GM03348 (cell line): ENCODE measurements around the gene MISP.

Source experiments
- DNase-seq: peaks from one replicate; pipeline ENCODE4 v3.0.0; 2012; ENCODE audit warnings: low spot score

MISP gene

GRCh38 chr19:808423-808775 is 57.5 kb downstream of the MISP start:
- DNase-seq: no peak

- no peak for DNase-seq
Observed at GRCh38 chr19:810077-810855, 59.4 kb downstream of the MISP start.

GRCh38 chr19:810883-811489 is 60.1 kb downstream of the MISP start:
- no peak for DNase-seq

GRCh38 chr19:811506-812048 is 60.7 kb downstream of the MISP start:
- no peak for DNase-seq

GRCh38 chr19:812049-812746 is 61.3 kb downstream of the MISP start:
- DNase-seq: no peak

GRCh38 chr19:812747-813218 is 61.9 kb downstream of the MISP start:
- no peak for DNase-seq

- DNase-seq: no peak
Observed at GRCh38 chr19:813219-814151, 62.6 kb downstream of the MISP start.
